ENCODE measurements around the gene HNRNPA2B1.
"Not testable (repeated sequence)": the region's sequence is repeated elsewhere in the genome, so short reads cannot be mapped to it uniquely, and the experiment has no call there.

HNRNPA2B1 gene

GRCh38 chr7:26183545-26184280 is 16.8 kb downstream of the HNRNPA2B1 start:
- no peak for DNase-seq

GRCh38 chr7:26182706-26183105 is 17.8 kb downstream of the HNRNPA2B1 start:
- DNase-seq: no peak

GRCh38 chr7:26182283-26182682 is 18.3 kb downstream of the HNRNPA2B1 start:
- no peak for DNase-seq

GRCh38 chr7:26181474-26182227 is 18.9 kb downstream of the HNRNPA2B1 start:
- DNase-seq: no peak

- DNase-seq: no peak
Measured at GRCh38 chr7:26180792-26181198, 19.8 kb downstream of the HNRNPA2B1 start.

GRCh38 chr7:26179826-26180497 is 20.6 kb downstream of the HNRNPA2B1 start:
- no peak for DNase-seq

- DNase-seq: no peak
Measured at GRCh38 chr7:26179422-26179821, 21.1 kb downstream of the HNRNPA2B1 start.

GRCh38 chr7:26178272-26178960 is 22.1 kb downstream of the HNRNPA2B1 start:
- no peak for DNase-seq

GRCh38 chr7:26177269-26177668 is 23.3 kb downstream of the HNRNPA2B1 start:
- not testable (repeated sequence) for DNase-seq

GRCh38 chr7:26176696-26177095 is 23.9 kb downstream of the HNRNPA2B1 start:
- DNase-seq: not testable (repeated sequence)

GRCh38 chr7:26175903-26176302 is 24.6 kb downstream of the HNRNPA2B1 start:
- DNase-seq: not testable (repeated sequence)

GRCh38 chr7:26172048-26172447 is 28.5 kb downstream of the HNRNPA2B1 start:
- DNase-seq: no peak

GRCh38 chr7:26171601-26172000 is 28.9 kb downstream of the HNRNPA2B1 start:
- DNase-seq: no peak

- DNase-seq: no peak
Measured at GRCh38 chr7:26170663-26171062, 29.9 kb downstream of the HNRNPA2B1 start.

GRCh38 chr7:26169271-26169670 is 31.3 kb downstream of the HNRNPA2B1 start:
- DNase-seq: no peak

GRCh38 chr7:26168458-26169023 is 32.0 kb downstream of the HNRNPA2B1 start:
- no peak for DNase-seq

- DNase-seq: no peak
Measured at GRCh38 chr7:26167303-26167934, 33.1 kb downstream of the HNRNPA2B1 start.

- no peak for DNase-seq
Measured at GRCh38 chr7:26166684-26167266, 33.8 kb downstream of the HNRNPA2B1 start.

GRCh38 chr7:26165950-26166683 is 34.4 kb downstream of the HNRNPA2B1 start:
- DNase-seq: no peak

- DNase-seq: not testable (repeated sequence)
Measured at GRCh38 chr7:26163804-26164203, 36.7 kb downstream of the HNRNPA2B1 start.

GRCh38 chr7:26162431-26162830 is 38.1 kb downstream of the HNRNPA2B1 start:
- no peak for DNase-seq
